RWPE2 (cell line): ENCODE data around the gene RBMS3.

Source experiments
- ATAC-seq: fragments of 200-7000 bp; cut with Tn5 transposase; 3 replicates; pipeline ENCODE4 v1.9.1; 2021; ENCODE audit warnings: low read depth
- DNase-seq: peaks from one replicate; pipeline ENCODE4 v3.0.0-alpha.2; 2020; ENCODE audit warnings: low spot score
- H3K27ac ChIP-seq: fragments of 450-650 bp; 2 replicates; pipeline ENCODE4 v1.5.1; 2017; ENCODE audit warnings: mild to moderate bottlenecking; ENCODE audit not compliant: poor library complexity, severe bottlenecking
- H3K27me3 ChIP-seq: fragments of 250-450 bp; sonication (Bioruptor Pico); 2 replicates; pipeline ENCODE4 v1.5.1; 2021; ENCODE audit warnings: mild to moderate bottlenecking, moderate library complexity; ENCODE audit not compliant: insufficient read depth, poor library complexity, severe bottlenecking
- H3K36me3 ChIP-seq: fragments of 250-450 bp; sonication (Bioruptor Pico); 2 replicates; pipeline ENCODE4 v1.5.1; 2020; ENCODE audit warnings: low read depth, mild to moderate bottlenecking, moderate library complexity
- H3K4me1 ChIP-seq: fragments of 250-450 bp; sonication (Bioruptor Pico); 2 replicates; pipeline ENCODE4 v1.5.1; 2021; ENCODE audit warnings: mild to moderate bottlenecking, moderate library complexity; ENCODE audit not compliant: insufficient read depth, poor library complexity, severe bottlenecking
- H3K4me3 ChIP-seq: fragments of 250-450 bp; sonication (Bioruptor Pico); 2 replicates; pipeline ENCODE4 v1.5.1; 2021; ENCODE audit warnings: mild to moderate bottlenecking, moderate library complexity; ENCODE audit not compliant: severe bottlenecking
- H3K9me3 ChIP-seq: fragments of 250-450 bp; sonication (Bioruptor Pico); 2 replicates; pipeline ENCODE4 v1.5.1; 2021; ENCODE audit warnings: mild to moderate bottlenecking, moderate library complexity; ENCODE audit not compliant: severe bottlenecking
- TF ChIP-seq, protein P1 (sequence below): fragments of 450-650 bp; IDR thresholded peaks from one replicate; pipeline ENCODE4 v1.5.1; 2017; ENCODE audit warnings: mild to moderate bottlenecking, moderate library complexity; ENCODE audit not compliant: poor library complexity, severe bottlenecking

RBMS3 gene

DNA sequence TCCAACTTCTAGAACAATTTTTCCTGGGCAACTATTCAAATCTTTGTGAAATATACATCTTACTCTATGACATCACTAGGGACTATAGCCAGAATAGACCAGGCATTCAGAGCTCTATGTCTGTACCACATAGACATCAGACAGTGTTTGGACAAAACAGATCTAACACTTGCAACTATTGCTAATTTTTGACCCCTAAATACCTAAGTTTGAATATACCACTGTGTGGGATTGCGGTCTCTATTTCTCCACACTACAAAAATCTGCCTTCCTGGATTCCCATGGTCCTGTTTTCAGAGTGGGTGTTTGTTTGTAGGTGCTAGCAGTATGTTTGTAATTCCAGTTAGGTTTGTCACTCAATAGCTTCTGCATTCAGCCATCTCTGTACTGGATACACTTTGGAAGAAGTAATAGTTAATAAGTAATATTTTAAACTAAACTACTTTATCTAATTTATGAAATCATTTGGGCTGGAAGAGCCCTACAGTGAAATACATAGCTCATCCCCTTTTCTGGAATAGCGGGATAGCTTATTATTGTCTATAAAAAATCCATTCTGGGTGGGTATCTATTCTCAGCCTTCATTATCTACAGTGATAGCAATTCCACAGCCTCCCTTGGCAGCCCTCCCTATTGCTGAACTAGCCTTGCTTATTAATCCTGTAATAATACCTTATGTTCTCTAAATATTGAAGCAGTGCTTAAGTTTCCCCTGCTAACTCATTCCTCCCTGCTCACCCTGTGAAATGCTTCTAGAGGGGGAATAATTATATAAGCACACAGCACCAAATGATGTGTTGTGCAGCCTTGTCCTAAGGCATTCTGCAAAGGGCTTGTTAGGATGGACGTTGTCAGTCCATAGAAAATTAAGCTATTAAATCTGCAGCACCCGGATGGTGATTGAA, 49.4 kb downstream of the RBMS3 start:
- TF ChIP-seq, protein P1, sequence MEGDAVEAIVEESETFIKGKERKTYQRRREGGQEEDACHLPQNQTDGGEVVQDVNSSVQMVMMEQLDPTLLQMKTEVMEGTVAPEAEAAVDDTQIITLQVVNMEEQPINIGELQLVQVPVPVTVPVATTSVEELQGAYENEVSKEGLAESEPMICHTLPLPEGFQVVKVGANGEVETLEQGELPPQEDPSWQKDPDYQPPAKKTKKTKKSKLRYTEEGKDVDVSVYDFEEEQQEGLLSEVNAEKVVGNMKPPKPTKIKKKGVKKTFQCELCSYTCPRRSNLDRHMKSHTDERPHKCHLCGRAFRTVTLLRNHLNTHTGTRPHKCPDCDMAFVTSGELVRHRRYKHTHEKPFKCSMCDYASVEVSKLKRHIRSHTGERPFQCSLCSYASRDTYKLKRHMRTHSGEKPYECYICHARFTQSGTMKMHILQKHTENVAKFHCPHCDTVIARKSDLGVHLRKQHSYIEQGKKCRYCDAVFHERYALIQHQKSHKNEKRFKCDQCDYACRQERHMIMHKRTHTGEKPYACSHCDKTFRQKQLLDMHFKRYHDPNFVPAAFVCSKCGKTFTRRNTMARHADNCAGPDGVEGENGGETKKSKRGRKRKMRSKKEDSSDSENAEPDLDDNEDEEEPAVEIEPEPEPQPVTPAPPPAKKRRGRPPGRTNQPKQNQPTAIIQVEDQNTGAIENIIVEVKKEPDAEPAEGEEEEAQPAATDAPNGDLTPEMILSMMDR: no peak
- H3K4me3 ChIP-seq: no peak overlapping the region
- no peaks in the 10 kb centered on the region for H3K36me3 ChIP-seq
- H3K27me3 ChIP-seq: no peaks in the 10 kb centered on the region
- ATAC-seq (no peak), DNase-seq (no peak)
- H3K9me3 ChIP-seq: no peaks in the 10 kb centered on the region
- peak overlapping the region; percentile 89 for H3K27ac ChIP-seq
- peaks cover 48% of the 10 kb centered on the region for H3K4me1 ChIP-seq

DNA sequence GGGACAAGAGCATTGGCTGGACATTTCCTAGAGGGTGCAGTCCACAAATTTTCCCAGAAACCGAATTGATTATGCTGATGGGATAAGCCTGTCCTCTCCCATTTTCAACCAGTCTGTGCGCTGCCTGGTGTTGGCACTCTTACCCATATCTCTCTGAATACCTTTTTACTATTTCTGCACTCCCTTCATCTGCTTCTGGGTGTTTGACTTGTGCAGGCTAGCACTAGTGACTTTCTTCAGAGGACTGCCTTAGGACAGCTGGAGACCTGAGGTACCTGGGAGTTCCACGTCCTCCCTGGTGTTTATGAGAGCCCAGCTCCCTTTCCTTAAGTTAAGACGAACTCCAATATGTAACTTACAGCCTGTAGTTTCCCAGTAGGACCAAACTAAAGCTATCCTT, 50.2 kb downstream of the RBMS3 start:
- Histone ChIP-seq H3K4me3 (no peak overlapping the region), H3K9me3 (no peaks in the 10 kb centered on the region), H3K36me3 (no peaks in the 10 kb centered on the region), H3K4me1 (peaks cover 54% of the 10 kb centered on the region), H3K27me3 (no peaks in the 10 kb centered on the region), H3K27ac (peak overlapping the region; percentile 89)
- DNase-seq (no peak), ATAC-seq (no peak)
- TF ChIP-seq, protein P1: no peak

DNA sequence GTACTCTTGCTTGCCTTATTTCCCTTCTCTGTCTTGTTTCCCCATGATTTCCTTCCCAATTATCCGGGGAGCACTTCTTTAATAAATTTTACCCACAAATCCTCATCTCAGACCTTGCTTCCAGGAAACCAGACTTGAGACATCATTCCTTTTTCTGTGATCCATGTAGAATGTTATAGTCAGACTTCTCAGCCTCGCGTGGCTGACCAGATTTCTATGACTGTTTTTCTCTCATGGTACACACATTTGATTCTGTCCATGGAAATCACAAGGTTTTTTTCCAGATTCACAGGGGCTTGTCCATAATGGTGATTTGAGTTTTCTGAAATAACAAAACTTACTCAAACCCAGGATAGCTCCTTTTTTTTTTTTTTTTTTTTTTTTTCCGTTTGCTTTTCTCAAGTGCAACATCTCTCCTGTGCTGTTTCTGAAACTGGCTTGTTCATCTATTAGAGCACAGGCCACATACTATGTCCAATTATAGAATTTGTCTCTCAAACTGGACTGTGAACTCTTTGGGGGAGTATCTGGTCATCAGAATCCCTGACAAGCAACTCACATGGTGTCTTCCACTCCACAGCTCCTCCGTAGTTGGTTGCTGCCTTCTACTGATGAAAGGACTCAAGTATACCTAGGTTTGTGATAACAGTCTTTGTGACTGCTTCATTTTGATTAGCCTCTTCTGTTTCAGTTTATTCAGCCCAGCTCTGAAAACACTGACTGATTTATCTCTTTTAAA, 50.8 kb downstream of the RBMS3 start:
- Histone ChIP-seq H3K27me3 (no peaks in the 10 kb centered on the region), H3K4me3 (no peak overlapping the region), H3K4me1 (peaks cover 56% of the 10 kb centered on the region), H3K36me3 (no peaks in the 10 kb centered on the region), H3K27ac (peak overlapping the region; percentile 89), H3K9me3 (no peaks in the 10 kb centered on the region)
- TF ChIP-seq, protein P1: no peak
- ATAC-seq: no peak
- no peak for DNase-seq

DNA sequence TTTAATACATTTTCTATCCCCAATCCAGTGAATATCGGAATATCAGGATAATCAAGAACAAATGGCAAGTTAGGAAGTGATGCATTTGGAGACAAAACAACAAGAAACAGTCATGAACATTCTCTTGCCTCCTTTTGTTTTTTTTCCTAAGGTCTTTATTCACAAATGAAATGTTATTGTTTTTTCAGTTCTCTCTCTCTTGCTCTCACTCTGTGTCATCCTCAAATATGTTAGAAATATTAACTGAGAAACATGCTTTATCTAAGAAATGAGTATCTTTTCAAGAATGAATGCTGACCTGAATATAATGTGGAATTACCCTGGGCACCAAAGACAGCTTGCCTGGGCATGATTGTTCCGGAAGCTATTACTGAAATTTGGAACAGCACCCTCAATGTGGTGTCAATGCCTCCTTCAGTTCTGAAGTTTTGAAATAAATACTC, 51.3 kb downstream of the RBMS3 start:
- H3K4me3 ChIP-seq: no peak overlapping the region
- no peaks in the 10 kb centered on the region for H3K36me3 ChIP-seq
- peaks cover 56% of the 10 kb centered on the region for H3K4me1 ChIP-seq
- H3K27ac ChIP-seq: peak overlapping the region; percentile 89
- ATAC-seq: peak; percentile 55
- H3K27me3 ChIP-seq: no peaks in the 10 kb centered on the region
- no peaks in the 10 kb centered on the region for H3K9me3 ChIP-seq
- DNase-seq: no peak
- TF ChIP-seq, protein P1: no peak

DNA sequence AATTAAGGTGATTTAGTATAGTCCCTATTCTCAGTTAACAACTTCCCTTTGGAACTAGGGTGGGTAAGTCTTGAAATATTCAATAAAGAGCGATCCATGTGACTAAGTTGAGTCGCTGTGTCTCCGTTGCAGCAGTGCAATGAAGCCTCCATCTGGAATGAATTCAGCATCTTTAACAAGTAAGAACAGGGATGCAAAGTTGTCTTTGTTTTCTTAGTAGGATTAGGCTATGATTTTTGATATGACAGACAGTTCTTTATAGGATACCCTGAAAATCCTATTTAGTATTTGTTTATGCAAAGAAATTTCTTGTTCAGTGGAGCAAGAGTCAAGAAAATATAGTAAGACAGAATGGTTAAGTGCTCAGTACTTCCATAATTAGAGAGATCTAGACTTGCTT, 52.7 kb downstream of the RBMS3 start:
- Histone ChIP-seq H3K4me1 (peaks cover 55% of the 10 kb centered on the region), H3K9me3 (no peaks in the 10 kb centered on the region), H3K27ac (peak overlapping the region; percentile 89), H3K27me3 (no peaks in the 10 kb centered on the region), H3K4me3 (no peak overlapping the region), H3K36me3 (no peaks in the 10 kb centered on the region)
- DNase-seq (no peak), ATAC-seq (no peak)
- TF ChIP-seq, protein P1: no peak
